Endothelial cell (in vitro differentiated cells): ENCODE data around the gene CBLIF. TPM values are rescaled to one million over a fixed set of nuclear protein-coding genes. Genes with fewer than 3 reads are reported as not detected.
"Not testable (repeated sequence)": the region's sequence is repeated elsewhere in the genome, so short reads cannot be mapped to it uniquely, and the experiment has no call there.

Experiments used
- DNase-seq: peaks from one replicate; pipeline ENCODE4 v3.0.0; 2021; ENCODE audit warnings: low spot score
- H3K27ac Mint-ChIP-seq: one replicate; pipeline ENCODE4 v1.8.0; 2021; ENCODE audit warnings: mixed read lengths, inconsistent platforms; ENCODE audit not compliant: unreplicated experiment
- H3K27me3 Mint-ChIP-seq: one replicate; pipeline ENCODE4 v1.8.0; 2021; ENCODE audit warnings: mild to moderate bottlenecking, moderate library complexity, mixed read lengths, inconsistent platforms; ENCODE audit not compliant: unreplicated experiment
- H3K36me3 Mint-ChIP-seq: one replicate; pipeline ENCODE4 v1.8.0; 2021; ENCODE audit warnings: mild to moderate bottlenecking, low read depth, mixed read lengths, inconsistent platforms; ENCODE audit not compliant: unreplicated experiment
- H3K4me1 Mint-ChIP-seq: one replicate; pipeline ENCODE4 v1.8.0; 2021; ENCODE audit warnings: mild to moderate bottlenecking, mixed read lengths, inconsistent platforms; ENCODE audit not compliant: unreplicated experiment
- H3K4me3 Mint-ChIP-seq: one replicate; pipeline ENCODE4 v1.8.0; 2021; ENCODE audit warnings: mild to moderate bottlenecking, mixed read lengths, inconsistent platforms; ENCODE audit not compliant: unreplicated experiment
- H3K9me3 Mint-ChIP-seq: one replicate; pipeline ENCODE4 v1.8.0; 2021; ENCODE audit warnings: mixed read lengths, inconsistent platforms; ENCODE audit not compliant: unreplicated experiment
- CTCF ChIP-seq: fragments of 200-600 bp; sonication (generic); IDR thresholded peaks from one replicate; pipeline ENCODE4 v1.5.0; 2021; ENCODE audit warnings: antibody characterized with exemption; ENCODE audit not compliant: unreplicated experiment
- long read RNA-seq: library from polyadenylated mRNA; unstranded; transcript quantifications from one replicate; pipeline ENCODE4 v2.0.0, GENCODE V29; 2020; ENCODE audit not compliant: unreplicated experiment
- total RNA-seq: library from RNA; stranded (reverse); fragmentation: NEBNext Ultra II Directional; extraction: Animal tissue kit (Norgen Biotek cat#: 25700); gene quantifications from one replicate; pipeline ENCODE4 v1.2.1, GENCODE V29; 2021; ENCODE audit not compliant: unreplicated experiment

Gene CBLIF
- not detected for total RNA-seq
- long read RNA-seq = 0 reads

- no peaks in the 10 kb centered on the region for H3K36me3 Mint-ChIP-seq
- no peak for TF ChIP-seq CTCF
- no peaks in the 10 kb centered on the region for H3K9me3 Mint-ChIP-seq
- peaks cover 1% of the 10 kb centered on the region for H3K27me3 Mint-ChIP-seq
- H3K4me3 Mint-ChIP-seq = no peak within 1 kb of the TSS
- H3K27ac Mint-ChIP-seq = no peak within 1 kb of the TSS
- DNase-seq = no peak
- no peaks in the 10 kb centered on the region for H3K4me1 Mint-ChIP-seq
These were observed at the start of gene CBLIF for GRCh38 chr11:59845399-59845798. TSS of gene CBLIF (minus strand) at chr11:59845499. CDS start at chr11:59845453, 46 bp downstream.

- DNase-seq = no peak
- Mint-ChIP-seq H3K36me3 (peaks cover 17% of the 10 kb centered on the region), H3K27ac (no peak overlapping the region), H3K4me1 (peaks cover 8% of the 10 kb centered on the region), H3K27me3 (no peaks in the 10 kb centered on the region), H3K9me3 (peaks cover 4% of the 10 kb centered on the region), H3K4me3 (no peak overlapping the region)
- no peak for TF ChIP-seq CTCF
These were observed 49.3 kb upstream of the CBLIF start for GRCh38 chr11:59894616-59895015.

GRCh38 chr11:59891781-59892181 lies 46.5 kb upstream of the CBLIF start:
- Mint-ChIP-seq H3K27me3 (no peaks in the 10 kb centered on the region), H3K9me3 (peaks cover 10% of the 10 kb centered on the region), H3K4me1 (peaks cover 5% of the 10 kb centered on the region), H3K4me3 (no peak overlapping the region), H3K27ac (no peak overlapping the region), H3K36me3 (peaks cover 23% of the 10 kb centered on the region)
- TF ChIP-seq CTCF = no peak
- peak; percentile 10 for DNase-seq

- H3K4me1 Mint-ChIP-seq, DNase-seq, H3K9me3 Mint-ChIP-seq, H3K27ac Mint-ChIP-seq, H3K27me3 Mint-ChIP-seq, H3K4me3 Mint-ChIP-seq: not testable (repeated sequence)
- peaks cover 25% of the 10 kb centered on the region for H3K36me3 Mint-ChIP-seq
These were observed 41.9 kb upstream of the CBLIF start for GRCh38 chr11:59887156-59887555.

GRCh38 chr11:59883597-59883996 lies 38.3 kb upstream of the CBLIF start:
- H3K27ac Mint-ChIP-seq = no peak overlapping the region
- no peak for DNase-seq
- peaks cover 3% of the 10 kb centered on the region for H3K27me3 Mint-ChIP-seq
- no peak overlapping the region for H3K4me3 Mint-ChIP-seq
- no peak for TF ChIP-seq CTCF
- H3K36me3 Mint-ChIP-seq = peaks cover 17% of the 10 kb centered on the region
- H3K9me3 Mint-ChIP-seq = no peaks in the 10 kb centered on the region
- no peaks in the 10 kb centered on the region for H3K4me1 Mint-ChIP-seq

- DNase-seq = no peak
- no peak for TF ChIP-seq CTCF
- Mint-ChIP-seq H3K27me3 (peaks cover 3% of the 10 kb centered on the region), H3K9me3 (no peaks in the 10 kb centered on the region), H3K4me3 (no peak overlapping the region), H3K27ac (no peak overlapping the region), H3K36me3 (no peaks in the 10 kb centered on the region), H3K4me1 (no peaks in the 10 kb centered on the region)
These were observed 34.3 kb upstream of the CBLIF start for GRCh38 chr11:59879567-59879966.
